Uterus (tissue), 4 donors: ENCODE results near the gene APAF1. TPM values are rescaled to one million over a fixed set of nuclear protein-coding genes. Genes with fewer than 3 reads are reported as not detected.

Experiments
- DNase-seq, 2 donors: peaks; one replicate each; pipeline ENCODE4 v3.0.0-alpha.2; 2019 to 2020
- H3K27ac ChIP-seq, 2 donors: fragments of 200-600 bp; sonication (generic); 1 replicate in 1 of 2; 2 replicates in 1 of 2; pipeline ENCODE4 v1.5.1; 2016 to 2018
- H3K27me3 ChIP-seq, 2 donors: fragments of 200-600 bp; sonication (generic); one replicate each; pipeline ENCODE4 v1.5.1; 2018 to 2019; ENCODE audit warnings: control low read depth in 1 of 2
- H3K36me3 ChIP-seq, 2 donors: fragments of 200-600 bp; sonication (generic); one replicate each; pipeline ENCODE4 v1.5.1; 2019; ENCODE audit warnings: control low read depth in 1 of 2
- H3K4me1 ChIP-seq, 2 donors: fragments of 200-600 bp; sonication (generic); one replicate each; pipeline ENCODE4 v1.5.1; 2018 to 2019; ENCODE audit warnings: control low read depth in 1 of 2
- H3K4me3 ChIP-seq, 2 donors: fragments of 200-600 bp; sonication (generic); 1 replicate in 1 of 2; 2 replicates in 1 of 2; pipeline ENCODE4 v1.5.1; 2018 to 2019; ENCODE audit warnings: mild to moderate bottlenecking in 1 of 2
- H3K9me3 ChIP-seq, 2 donors: fragments of 200-600 bp; sonication (generic); one replicate each; pipeline ENCODE4 v1.5.1; 2019; ENCODE audit warnings: control low read depth in 1 of 2
- CTCF ChIP-seq, 4 experiments: fragments of 200-600 bp in 2 of 4; fragments of 450-650 bp in 2 of 4; sonication (generic) in 2 of 4; IDR thresholded peaks; one replicate each; pipeline ENCODE4 v1.5.1; 2016 to 2019; ENCODE audit warnings: antibody characterized with exemption in 4 of 4, mild to moderate bottlenecking in 2 of 4, moderate library complexity in 1 of 4
- POLR2A ChIP-seq, 2 donors: fragments of 450-650 bp; IDR thresholded peaks; one replicate each; pipeline ENCODE4 v1.6.1; 2016; ENCODE audit warnings: antibody characterized with exemption in 2 of 2, mild to moderate bottlenecking in 1 of 2, moderate library complexity in 1 of 2
- intact Hi-C: fragments of 100-400 bp; cut with DNase I; formaldehyde crosslinking; loops from one replicate; pipeline ENCODE4 v1.15.1; 2023; ENCODE audit warnings: low total_unique reads
- total RNA-seq, 4 donors: library from RNA; depleted of rRNA in 3 of 4; stranded (reverse); fragments of >200 nt in 3 of 4; gene quantifications; one replicate each; pipeline versions ENCODE4 v1.1.0 to v1.2.4, GENCODE V29; 2014 to 2023
- donor health status: DM: yes; HTN: yes; CAD: no.

Gene APAF1
- total RNA-seq, 4 donors from 2014 or later, result 4.6 to 57.8 (median 14.6) TPM

- TF ChIP-seq POLR2A (IDR thresholded peaks at IDR 0.05) (no peak), CTCF (IDR thresholded peaks at IDR 0.05) (no peak)
- H3K9me3 ChIP-seq, result no peaks in the 10 kb centered on the region
- H3K27me3 ChIP-seq, result no peaks in the 10 kb centered on the region
- no peak for DNase-seq
- H3K36me3 ChIP-seq, result no peaks in the 10 kb centered on the region
- no peak overlapping the region for H3K4me3 ChIP-seq
- no peaks in the 10 kb centered on the region for H3K4me1 ChIP-seq
- no peak overlapping the region for H3K27ac ChIP-seq
- intact Hi-C loops, result no loop called here
Observed at GRCh38 chr12:98709022-98709421, 63.9 kb downstream of the APAF1 start.

DNA sequence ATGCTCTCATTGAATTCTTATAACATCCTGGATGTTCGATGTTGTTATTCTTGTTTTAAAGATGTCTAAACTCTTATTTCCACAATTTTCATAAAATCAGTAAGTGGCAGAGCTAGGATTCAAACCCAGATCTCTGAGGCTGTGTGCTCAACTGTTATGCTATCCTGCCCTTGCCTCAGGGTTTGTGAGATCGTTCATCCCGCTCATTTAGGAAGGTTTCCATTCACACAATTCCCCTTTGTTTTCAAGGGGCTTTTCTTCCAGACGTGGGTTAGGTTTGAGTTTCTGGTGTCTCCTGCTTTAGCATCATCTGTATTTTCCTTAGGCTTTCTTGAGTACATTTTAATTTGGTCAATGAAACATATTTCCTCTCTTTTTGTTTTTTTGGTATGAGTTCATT, 69.3 kb downstream of the APAF1 start:
- intact Hi-C loops, result no loop called here

GRCh38 chr12:98719515-98720504, 74.7 kb downstream of the APAF1 start:
- Histone ChIP-seq H3K4me3 (no peak overlapping the region), H3K27ac (no peak overlapping the region), H3K4me1 (no peaks in the 10 kb centered on the region), H3K9me3 (no peaks in the 10 kb centered on the region), H3K27me3 (no peaks in the 10 kb centered on the region), H3K36me3 (no peaks in the 10 kb centered on the region)
- intact Hi-C loops, result no loop called here
- TF ChIP-seq POLR2A (IDR thresholded peaks at IDR 0.05) (no peak), CTCF (IDR thresholded peaks at IDR 0.05) (no peak)
- DNase-seq, result no peak

More for the DNA sequence above, 69.3 kb downstream of the APAF1 start:
- DNase-seq, result no peak
- no peak overlapping the region for H3K4me3 ChIP-seq
- H3K27me3 ChIP-seq, result no peaks in the 10 kb centered on the region
- H3K4me1 ChIP-seq, result no peaks in the 10 kb centered on the region
- TF ChIP-seq CTCF (IDR thresholded peaks at IDR 0.05) (no peak), POLR2A (IDR thresholded peaks at IDR 0.05) (no peak)
- H3K36me3 ChIP-seq, result no peaks in the 10 kb centered on the region
- no peaks in the 10 kb centered on the region for H3K9me3 ChIP-seq
- no peak overlapping the region for H3K27ac ChIP-seq

DNA sequence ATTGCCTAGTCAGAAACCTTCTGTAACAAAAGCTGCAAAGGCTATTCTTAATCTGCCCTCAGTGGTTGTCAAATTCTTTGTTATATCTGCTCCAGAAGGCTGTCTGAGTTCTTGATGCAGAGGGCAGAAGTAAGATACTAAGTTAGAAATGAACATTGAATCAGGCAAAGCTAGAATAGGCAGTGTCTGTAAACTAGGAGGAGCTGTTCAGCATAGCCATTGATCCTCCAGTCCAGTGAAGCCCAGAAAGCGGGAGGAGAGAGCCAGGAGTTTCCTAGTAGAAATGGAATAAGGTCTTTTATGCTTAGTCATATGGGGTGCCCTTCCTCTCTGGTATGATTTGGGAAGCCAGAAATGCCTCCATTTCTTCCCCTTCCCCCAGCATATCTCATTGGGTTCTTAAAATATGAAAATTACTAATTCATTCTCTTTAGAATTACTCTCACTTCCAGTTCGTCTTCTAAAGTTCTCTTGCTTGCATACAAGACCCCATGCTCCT, 76.2 kb downstream of the APAF1 start:
- no peaks in the 10 kb centered on the region for H3K9me3 ChIP-seq
- no peak for DNase-seq
- no peak overlapping the region for H3K27ac ChIP-seq
- no peaks in the 10 kb centered on the region for H3K27me3 ChIP-seq
- no peak overlapping the region for H3K4me3 ChIP-seq
- no peaks in the 10 kb centered on the region for H3K4me1 ChIP-seq
- TF ChIP-seq POLR2A (IDR thresholded peaks at IDR 0.05) (no peak), CTCF (IDR thresholded peaks at IDR 0.05) (no peak)
- intact Hi-C loops, result no loop called here
- no peaks in the 10 kb centered on the region for H3K36me3 ChIP-seq
